Urothelium cell line (cell line): Measurements from ENCODE around the gene ITPR2.

Source experiments
- DNase-seq: peaks from one replicate; pipeline ENCODE4 v3.0.0; 2011; ENCODE audit warnings: low spot score, mixed read lengths
- FAIRE-seq: peaks from 2 replicates; lab custom pipeline; 2011; peaks lifted over from hg19 to GRCh38; lab: Jason Lieb, UNC

The ITPR2 gene

DNA sequence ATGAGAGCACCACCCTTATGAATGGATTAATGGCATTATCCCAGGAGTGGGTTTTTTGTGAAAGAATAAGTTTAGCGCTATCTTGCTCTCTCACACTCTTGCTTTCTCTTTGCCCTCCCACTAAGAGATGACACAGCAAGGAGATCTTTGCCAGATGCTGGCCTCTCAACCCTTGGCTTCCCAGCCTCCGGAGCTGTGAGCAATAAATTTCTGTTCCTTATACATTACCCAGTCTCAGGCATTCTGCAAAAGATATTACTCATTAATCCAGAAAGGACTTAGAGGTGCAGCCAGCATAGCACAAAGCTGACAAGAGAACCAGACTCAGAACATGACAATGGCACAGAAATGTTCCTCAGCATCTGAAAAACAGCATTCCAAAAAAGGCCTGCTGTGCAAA, 190.6 kb downstream of the ITPR2 start:
- FAIRE-seq (no peak), DNase-seq (no peak)

DNA sequence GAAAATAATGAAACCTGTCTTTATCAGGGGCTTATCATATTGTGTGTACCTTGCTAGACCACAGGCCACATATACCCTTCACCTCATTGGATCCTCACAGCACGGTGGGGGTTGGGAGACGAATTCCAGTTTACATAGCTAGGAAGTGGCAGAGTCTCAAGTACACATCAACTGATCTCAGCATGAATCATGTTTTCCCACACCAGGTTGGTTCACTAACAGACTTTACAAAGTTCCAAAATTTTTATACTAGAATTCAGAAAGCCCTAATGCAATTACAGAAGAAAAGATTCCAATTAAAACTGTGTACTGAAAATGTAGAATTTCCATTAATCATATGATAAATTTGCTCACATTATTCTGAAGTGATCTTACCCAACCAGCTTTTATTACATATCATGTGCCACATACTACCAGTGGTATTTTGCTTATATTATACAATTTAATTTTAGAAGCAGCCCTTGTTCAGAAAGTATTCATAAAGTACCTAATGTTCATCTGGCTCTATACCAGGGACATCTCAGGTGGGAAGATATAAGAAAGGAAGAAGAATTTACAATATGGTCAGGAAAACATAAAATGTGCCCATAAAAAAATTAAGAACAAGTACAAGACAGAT, 196.2 kb downstream of the ITPR2 start:
- DNase-seq (peak; percentile 57), FAIRE-seq (peak; percentile 37)

DNA sequence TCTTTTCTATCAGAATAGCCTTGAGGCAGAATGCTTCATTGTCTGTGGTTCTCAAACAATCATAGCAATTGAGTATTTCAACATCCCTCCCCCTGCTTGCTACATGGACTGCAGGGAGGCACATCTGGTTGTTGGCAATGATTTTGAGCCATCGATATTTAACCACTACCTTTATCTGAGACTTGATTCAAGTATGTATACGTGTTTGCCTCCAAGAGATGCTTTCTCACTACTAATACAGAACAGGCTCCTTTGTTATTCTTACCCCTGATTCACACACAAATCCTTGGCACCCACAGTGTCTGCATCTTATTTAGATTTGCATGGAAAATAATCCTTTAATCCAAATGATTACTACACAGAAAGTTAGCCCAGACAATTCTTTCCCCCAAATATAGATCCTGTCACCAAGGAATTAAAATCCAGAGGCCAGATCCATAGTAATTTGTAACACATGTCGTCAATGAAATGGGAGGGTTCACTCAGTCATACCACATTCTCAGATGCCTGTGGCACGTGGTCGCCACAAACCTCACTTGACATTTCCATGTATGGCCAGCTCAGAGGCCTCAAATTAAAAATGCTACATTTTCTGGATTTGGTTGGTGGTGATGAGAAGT, 199.3 kb downstream of the ITPR2 start:
- DNase-seq (no peak), FAIRE-seq (no peak)

DNA sequence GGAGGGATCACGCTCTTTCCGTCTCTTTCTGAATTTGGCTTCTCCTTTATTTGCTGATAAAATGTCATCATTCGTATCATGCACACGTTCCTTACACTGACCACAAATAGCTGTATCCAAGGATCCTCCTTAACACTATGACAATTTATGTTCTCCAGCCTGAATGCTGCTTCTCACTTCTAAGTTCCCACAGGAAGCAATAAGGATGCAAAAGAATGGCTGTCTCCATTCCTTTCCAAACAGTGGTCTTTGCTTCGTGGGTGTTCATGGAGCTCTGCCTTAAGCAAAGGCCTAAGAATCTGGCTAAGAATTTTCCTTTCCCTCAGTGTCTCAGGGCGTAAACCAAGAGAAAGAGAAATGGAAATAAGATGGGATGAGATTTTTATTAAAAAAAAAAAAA, 200.2 kb downstream of the ITPR2 start:
- FAIRE-seq, result no peak

DNA sequence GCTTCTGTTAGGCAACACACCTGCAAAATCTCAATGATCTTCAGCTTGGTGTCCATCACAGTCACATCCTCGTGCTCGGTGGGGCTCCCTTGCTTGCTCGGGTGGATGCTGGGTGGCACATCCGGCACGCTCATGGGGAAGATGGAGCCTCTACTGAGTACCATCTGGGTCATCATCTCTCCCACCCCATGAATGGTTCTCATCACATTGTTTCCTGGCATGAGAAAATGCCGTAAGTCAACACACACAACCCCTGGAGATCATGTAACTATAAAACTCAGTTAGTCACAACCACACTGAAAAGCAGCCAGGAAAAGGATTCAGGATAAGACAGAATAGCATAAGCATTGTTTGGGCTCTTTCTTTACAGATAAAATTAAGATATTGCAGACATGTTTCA, 201.1 kb downstream of the ITPR2 start:
- DNase-seq, result no peak
- FAIRE-seq, result no peak

More for the DNA sequence above, 200.2 kb downstream of the ITPR2 start:
- DNase-seq, result no peak

DNA sequence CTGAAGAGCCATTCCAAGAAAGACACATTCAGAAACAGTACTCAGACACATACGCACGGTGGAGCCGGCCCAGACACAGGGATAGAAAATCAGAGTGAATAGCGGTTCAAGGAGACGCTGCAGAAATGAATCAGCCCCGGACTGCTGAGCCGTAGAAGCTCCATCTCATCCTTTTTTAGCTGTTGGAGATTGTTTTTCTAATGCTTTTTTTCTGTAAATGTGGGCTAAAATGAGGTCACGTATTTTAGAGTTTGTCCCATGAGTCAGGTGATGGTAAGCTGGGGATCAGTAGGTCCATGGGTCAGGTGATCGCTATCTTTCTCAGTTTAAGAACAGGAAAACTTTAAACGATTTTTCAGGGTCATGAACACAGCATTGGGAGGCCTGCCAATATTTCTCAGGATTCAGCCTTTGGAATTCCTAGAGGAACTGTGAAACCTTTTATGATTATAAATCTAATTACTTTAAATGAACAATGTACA, 202.4 kb downstream of the ITPR2 start:
- no peak for FAIRE-seq

DNA sequence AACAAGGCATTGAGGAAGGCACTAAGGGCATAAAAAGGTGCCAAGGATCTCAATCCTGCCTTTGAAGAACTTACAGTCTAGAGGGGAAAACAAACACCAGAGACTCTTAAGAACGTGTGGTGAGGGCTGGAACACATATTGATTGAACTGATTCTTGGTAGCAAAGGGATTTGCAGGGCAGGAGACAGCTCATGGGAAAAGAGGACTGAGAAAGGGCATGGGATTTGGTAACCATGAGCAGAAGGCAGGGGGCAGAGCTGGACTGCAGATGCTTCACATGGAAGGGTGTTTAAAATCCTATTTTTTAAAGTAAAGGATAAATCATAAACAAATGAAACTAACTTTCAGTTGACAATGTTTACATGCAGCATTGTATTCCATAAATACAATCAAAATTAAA, 203.1 kb downstream of the ITPR2 start:
- peak; percentile 25 for DNase-seq
- FAIRE-seq, result no peak

More for the DNA sequence above, 202.4 kb downstream of the ITPR2 start:
- peak; percentile 56 for DNase-seq

DNA sequence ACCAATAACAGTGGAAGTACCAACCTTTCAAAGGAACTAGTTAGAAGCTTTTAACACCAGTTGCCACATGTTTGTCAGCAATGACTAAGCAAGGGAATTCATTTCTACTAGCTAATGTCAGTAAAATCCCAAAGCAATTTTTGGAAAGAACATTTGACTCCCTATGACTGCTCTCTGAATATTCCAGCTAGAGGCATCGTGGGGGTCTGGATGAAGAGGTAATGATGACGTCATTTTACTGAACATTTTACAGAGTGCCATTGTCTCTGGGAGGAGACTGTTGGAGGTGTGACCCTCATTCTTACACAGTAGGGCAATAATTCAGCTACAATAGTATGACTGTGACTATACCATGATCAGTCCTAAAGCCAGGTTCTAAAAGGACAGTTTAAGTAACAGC, 204.8 kb downstream of the ITPR2 start:
- FAIRE-seq (no peak), DNase-seq (no peak)

DNA sequence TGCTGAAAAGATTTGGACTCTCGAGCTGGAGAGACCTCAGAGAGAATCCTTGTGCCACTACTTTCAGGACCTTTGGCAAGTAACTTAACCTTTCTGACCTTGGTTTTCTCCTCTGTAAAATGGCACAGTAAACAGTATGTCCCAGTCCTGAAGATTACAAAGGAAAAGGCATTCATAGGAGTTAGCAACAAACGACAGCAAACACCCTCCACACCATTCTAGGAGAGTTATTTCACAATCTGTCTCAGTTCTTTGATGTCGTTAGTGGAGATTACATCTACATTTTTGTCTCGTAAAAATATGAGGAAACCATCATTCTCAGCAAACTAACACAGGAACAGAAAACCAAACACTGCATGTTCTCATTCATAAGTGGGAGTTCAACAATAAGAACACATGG, 205.7 kb downstream of the ITPR2 start:
- no peak for DNase-seq
- FAIRE-seq, result no peak

DNA sequence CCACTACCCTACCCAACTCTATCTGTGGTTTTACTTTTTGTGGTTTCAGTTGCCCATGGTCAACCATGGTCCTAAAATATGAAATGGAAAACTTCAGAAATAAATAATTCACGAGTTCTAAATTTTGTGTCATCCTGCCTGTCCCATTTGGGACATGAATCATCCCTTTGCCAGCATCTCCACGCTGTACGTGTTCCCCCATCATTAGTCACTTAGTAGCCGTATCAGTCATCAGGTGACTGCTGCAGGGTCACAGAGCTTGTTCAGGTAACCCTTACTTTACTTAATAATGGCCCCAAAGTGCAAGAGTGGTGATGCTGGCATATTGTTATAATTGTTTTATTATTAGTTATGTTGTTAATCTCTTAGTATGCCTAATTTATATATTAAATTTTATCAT, 209.9 kb downstream of the ITPR2 start:
- FAIRE-seq (no peak), DNase-seq (no peak)

DNA sequence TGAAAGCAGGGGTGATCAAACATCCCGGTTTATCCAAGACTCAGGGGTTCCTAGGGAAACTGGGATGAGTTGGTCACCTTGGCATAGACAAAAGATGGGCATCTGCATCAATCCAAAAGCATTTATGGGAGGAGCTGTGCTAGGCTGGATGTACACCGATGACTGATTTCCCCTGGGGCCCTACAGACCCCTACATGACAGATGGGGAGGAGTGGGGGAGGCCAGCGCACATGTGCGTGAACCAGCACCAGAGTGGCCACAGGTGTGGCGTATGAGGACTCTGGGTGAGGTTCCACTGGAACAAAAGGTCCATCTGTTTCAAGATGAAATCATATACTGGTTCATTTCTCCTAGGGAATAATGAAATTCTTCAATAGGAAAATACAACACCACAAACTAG, 210.4 kb downstream of the ITPR2 start:
- FAIRE-seq, result no peak
- DNase-seq, result no peak

DNA sequence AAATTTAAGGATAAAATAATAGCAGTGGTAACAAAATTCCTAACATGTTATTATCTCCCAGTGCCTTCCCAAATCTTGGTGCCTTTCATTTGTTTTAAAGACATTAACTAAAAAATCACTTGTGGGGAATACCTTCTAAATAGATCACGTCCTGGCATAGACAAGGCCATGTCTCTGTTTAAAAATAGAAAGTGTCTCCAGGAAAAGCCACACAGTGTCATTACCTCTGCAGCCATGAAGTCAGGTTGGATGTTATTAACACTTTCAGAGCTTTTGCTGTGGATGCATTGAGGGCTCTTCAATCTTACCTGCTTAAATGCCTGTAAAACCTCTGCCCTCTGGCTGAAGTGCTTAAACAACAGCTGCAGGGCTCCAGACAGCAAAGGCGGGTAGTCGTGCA, 211.1 kb downstream of the ITPR2 start:
- no peak for FAIRE-seq

DNA sequence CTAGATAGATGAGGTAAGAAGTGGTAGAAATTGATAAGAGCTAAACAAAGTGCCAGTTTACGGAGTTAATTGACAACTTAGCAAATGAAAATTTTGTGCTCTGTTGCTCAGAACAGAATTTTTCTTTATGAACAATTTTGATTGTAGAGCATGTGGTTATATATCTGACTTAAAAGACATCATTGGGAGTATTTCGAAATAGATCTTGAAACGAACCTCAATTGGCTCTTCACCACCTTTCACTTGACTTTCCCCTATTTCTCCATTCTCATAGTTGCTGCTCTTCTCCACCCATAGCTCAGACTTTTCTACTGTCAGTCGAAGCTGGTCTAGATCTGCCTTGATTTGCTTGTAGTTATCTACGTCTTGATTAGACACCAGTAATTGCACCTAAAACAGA, 212.1 kb downstream of the ITPR2 start:
- FAIRE-seq, result no peak
- DNase-seq, result no peak

More for the DNA sequence above, 211.1 kb downstream of the ITPR2 start:
- no peak for DNase-seq

DNA sequence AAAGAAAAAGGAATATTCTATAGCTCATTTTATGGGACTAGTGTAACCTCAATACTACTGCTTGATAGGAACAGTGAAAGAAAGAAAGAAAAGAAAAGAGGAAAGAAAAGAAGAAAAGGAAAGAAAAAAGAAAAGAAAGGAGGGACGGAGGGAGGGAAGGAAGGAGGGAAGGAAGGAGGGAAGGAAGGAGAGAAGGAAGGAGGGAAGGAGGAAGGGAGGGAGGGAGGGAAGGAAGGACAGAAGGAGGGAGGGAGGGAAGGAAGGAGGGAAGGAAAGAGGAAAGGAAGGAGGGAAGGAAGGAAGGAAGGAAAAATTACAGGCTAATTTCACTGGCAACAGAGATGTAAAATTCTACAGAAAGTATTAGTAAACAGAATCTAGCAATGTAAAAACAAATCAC, 215.5 kb downstream of the ITPR2 start:
- FAIRE-seq, result no peak

DNA sequence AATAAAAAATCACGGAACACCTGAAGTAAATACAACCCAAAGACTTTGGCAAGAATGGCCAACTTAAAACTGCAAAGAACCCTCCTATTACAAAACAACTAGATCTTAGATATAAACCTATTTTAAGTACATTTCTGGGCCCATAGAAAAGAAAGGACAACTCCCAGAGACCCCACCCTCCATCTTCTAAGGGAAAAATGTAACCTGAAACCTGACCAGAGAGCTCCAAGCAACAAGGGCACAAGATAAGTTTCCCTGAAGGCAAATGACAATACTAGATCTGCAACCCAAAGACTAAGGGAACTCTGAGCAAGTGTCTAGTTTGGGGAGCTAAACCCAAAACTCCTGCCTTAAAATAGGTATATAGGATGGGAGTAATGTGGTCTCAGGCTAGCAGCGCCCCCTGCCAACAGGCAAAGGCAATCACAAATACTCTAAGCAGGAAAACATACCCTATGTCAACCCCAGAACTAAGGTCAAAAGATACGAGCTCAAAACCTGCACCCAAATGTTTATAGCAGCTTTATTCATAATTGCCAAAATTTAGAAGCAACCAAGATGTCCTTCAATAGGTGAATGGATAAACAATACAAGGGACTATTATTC, 218.9 kb downstream of the ITPR2 start:
- FAIRE-seq (no peak), DNase-seq (peak; percentile 20)

More for the DNA sequence above, 215.5 kb downstream of the ITPR2 start:
- no peak for DNase-seq

DNA sequence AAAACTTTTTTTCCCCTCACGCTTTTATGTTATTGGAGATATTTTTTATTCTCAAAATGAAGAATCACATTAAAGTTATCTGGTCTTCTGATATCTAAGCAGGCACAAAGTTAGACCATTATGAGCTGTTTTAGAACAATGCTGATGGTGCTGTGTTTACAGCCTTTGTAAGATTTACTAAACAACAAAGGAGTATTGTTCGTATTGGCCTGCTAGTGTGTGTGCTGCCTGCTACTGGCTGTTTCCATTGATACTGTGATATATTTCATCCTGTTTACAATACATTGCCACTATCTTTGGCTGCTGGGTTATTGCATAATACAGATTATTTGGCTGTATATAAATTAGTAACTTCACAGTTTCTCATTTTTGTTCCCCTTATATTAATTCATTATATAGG, 220.8 kb downstream of the ITPR2 start:
- DNase-seq, result no peak
- no peak for FAIRE-seq

DNA sequence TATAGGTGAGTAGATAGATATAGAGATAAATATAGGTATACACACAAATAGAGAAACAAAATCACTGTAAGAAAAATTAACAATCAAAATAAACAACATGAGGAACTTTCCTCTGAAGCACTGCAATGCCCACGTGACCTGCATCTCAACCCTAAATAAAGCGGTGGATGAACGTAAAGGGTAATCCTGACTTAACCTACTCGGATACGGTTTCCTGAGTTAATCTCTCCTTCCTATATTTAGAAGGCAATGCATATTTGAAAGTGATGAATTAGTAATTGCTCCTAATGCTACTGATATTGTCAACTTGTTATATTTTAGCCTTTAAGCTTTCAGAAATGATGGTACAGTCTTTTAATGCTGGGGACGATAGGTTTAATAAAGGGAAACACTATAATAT, 221.4 kb downstream of the ITPR2 start:
- DNase-seq, result no peak
- FAIRE-seq, result no peak

DNA sequence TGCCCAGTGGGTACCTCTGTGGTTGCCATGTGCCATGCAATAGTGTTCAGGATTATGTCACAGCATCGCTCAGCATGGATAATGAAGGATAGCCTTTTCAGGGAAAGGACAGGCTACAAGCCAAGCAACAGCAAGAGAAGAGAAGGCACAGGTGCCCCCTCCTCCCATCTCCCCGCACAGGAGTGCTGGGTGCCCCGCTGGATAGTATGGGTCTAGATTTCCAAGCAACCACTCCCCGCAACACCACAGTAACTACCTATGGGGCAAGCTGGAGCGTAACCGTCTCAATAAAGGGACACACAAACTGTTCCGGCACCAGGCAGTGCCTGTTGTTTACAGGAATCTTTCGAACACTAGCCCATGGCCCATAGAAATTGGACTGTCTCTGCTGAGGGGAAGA, 222.2 kb downstream of the ITPR2 start:
- FAIRE-seq, result no peak
- no peak for DNase-seq

DNA sequence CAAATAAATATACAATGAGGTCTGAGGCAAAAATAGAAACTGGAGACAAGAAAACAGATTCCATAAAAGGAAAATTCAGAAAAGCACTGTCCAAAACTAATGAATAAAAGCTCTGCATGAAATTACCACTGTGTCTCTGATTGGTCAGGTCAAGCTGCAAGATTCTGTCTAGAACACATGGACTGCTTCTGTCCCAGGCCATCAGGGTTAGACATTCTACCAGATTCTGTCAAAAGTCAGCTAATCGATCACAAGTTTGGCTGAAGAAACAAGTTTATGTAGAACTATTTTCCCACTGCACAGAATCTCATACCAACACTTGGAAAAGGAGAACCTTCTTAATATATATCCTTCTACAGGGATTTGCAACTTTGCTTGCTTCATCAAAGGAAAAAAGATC, 223.0 kb downstream of the ITPR2 start:
- no peak for DNase-seq
- FAIRE-seq, result no peak

DNA sequence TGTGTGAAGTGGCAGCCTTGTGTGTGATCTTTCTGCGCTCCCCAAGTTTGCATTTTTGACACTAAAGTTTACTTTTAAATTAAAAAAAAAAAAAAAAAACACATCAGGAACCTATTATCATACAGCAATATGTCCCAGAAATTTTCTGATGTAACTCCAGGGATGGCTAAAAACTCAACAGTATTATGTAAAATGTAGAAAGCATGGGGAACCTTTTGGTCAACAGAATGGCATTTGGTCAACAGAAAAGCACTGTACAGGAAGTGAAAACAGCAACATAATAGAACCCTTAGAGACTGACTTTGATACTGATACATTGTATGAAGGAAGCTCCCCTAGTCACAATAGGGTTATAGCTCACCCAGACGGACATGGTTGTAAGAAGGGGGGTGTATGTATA, 224.3 kb downstream of the ITPR2 start:
- FAIRE-seq (no peak), DNase-seq (no peak)

DNA sequence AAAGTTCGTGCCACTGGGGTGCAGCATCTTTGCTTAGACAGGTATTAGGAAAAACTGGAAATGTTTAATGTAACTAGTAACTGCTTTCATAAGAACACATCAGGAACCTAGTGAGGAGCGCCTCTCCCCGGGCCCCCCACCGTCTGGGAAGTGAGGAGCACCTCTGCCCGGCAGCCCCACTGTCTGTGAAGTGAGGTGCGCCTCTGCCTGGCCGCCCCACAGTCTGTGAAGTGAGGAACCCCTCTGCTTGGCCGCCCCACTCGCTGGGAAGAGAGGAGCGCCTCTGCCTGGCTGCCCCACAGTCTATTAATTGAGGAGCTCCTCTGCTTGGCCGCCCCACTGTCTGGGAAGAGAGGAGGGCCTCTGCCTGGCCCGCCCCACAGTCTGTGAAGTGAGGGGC, 224.7 kb downstream of the ITPR2 start:
- FAIRE-seq (no peak), DNase-seq (no peak)

DNA sequence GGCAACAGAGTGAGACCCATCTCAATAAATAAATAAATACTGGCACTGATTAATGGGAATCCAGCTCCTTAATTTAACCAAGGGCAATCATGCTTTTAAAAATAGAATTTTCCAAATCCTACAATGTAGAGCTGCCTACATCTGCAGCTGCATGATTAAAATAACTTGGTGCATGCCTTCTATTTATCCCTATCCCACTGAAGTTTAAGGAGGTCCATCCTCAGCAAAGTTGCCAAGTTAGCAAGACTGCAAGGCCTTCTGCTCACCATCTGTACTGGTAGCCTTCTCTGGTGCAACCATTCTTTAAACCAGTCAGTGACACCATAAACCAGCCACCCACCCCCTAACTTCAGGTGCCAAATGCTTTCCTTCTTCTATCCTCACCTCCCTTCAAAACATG, 226.1 kb downstream of the ITPR2 start:
- FAIRE-seq, result no peak
- no peak for DNase-seq
